Stimulated activated naive CD8-positive, alpha-beta T cell treated with anti-CD3 and anti-CD28 coated beads, Interleukin-15, Interleukin-2, amounts not matched to agents 100 U/mL and 50 U/mL, for 24 hours (primary cell): ENCODE measurements around the gene JARID2.

Experiments used
- ATAC-seq: fragments of 150-1000 bp; cut with Tn5 transposase; one replicate; pipeline ENCODE4 v1.10.0; 2021
- DNase-seq: peaks from one replicate; pipeline ENCODE4 v3.0.0; 2021

Gene JARID2

DNA sequence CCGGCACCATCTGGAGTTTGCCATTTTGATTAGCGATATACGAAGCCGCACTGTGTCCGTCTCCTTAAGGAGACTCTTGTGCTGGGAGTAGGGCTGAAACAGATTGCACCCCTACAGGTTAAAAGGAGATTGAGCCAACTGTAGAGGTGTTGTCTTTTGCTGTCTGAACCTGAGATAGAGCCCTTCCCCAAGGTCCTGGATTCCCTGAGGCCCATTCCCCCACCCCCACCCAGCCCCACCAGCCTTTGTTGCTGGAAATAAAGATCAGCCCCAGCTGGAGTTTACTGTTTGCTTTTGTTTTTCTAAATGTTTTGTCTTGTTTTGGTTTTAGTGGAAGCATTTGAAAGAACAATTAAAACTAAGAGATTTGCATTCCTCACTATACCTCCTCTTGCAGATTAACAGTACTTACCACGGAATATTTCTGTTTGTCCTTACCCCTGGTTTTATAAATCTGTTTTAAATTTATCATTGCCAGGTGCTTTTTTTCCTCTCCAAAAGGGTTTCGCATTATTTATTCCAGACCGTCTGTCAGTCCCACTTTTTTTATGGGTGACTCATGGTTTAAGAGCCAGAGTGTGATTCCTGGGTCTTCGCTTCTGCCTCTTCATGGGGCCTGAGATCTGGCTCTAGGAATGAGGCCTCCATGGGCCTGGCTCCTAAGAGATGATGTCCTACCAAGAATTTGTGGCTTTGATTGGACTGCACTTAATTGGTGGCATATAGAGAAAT lies 247.7 kb downstream of the JARID2 start:
- no peak for DNase-seq
- ATAC-seq: no peak

DNA sequence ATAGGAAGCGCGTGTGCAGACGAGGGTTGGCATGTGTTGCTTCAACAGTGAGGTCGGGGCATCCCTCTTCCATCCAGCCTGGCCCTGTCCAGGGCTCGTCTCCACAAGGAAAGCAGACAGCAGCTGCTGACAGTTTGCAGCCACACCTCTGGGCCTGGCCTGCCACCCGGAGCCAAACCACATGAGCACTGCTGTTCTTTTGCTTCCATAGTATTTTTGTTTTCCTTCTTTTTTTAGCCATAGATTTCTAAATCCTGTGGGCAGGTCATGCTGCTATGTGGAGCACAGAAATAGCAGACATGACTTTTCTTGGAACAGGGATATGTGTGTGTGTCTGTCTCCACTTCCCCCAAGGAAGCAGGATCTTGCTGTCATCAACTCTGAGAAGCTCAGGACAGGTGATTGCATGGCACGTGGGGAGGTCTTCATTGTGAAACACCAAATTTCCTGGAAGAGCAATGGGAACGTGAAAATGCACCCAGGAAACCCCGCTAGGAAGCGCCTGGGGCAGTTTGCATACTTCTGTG lies 249.6 kb downstream of the JARID2 start:
- DNase-seq (no peak), ATAC-seq (no peak)

DNA sequence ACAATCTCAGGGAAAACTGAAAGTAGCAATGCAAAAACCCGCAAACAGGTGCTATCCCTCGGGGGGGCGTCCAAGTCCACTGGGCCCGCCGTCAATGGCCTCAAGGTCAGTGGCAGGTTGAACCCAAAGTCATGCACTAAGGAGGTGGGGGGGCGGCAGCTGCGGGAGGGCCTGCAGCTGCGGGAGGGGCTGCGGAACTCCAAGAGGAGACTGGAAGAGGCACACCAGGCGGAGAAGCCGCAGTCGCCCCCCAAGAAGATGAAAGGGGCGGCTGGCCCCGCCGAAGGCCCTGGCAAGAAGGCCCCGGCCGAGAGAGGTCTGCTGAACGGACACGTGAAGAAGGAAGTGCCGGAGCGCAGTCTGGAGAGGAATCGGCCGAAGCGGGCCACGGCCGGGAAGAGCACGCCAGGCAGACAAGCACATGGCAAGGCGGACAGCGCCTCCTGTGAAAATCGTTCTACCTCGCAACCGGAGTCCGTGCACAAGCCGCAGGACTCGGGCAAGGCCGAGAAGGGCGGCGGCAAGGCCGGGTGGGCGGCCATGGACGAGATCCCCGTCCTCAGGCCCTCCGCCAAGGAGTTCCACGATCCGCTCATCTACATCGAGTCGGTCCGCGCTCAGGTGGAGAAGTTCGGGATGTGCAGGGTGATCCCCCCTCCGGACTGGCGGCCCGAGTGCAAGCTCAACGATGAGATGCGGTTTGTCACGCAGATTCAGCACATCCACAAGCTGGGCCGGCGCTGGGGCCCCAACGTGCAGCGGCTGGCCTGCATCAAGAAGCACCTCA lies 250.7 kb downstream of the JARID2 start:
- no peak for ATAC-seq

DNA sequence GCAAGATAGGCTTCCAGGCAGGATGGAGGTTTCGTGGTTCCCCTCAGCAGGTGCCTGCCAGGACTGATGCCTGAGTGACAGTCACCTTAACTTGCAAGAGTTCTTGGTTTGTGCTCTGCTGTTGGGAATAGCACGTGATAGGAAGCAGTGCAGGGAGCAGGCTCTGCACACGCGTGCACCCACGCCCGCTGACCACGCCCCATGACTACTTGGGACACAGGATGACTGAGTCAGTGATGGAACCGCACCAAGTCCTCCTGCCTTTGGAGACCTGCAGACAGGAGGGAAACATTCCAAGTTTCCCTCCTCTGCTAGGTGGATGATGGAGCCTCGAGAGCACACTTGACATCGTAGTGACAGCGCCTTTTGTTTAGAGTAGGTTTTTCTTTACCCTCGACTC lies 252.8 kb downstream of the JARID2 start:
- no peak for ATAC-seq

More for the DNA sequence above, 250.7 kb downstream of the JARID2 start:
- no peak for DNase-seq

DNA sequence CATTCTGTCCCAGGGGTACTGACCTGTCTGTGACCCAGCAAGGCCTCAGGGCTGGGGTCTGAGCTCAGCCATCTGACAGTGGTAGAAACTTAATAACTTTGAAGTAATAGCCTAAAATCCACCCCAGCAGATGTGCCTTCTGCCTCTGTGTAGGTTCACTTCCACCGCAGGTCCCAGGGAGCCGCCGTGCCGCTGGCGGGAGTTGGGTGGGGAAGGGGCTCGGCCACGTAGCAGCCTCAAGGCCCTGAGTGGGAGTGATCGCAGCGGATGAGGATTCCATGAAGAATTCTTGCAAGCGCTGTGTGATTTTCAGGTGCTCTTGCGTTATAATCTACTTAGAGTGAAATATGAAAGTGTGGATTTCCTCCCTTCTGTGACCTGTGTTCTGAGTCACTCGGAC lies 253.3 kb downstream of the JARID2 start:
- no peak for DNase-seq

More for the DNA sequence above, 252.8 kb downstream of the JARID2 start:
- no peak for DNase-seq

DNA sequence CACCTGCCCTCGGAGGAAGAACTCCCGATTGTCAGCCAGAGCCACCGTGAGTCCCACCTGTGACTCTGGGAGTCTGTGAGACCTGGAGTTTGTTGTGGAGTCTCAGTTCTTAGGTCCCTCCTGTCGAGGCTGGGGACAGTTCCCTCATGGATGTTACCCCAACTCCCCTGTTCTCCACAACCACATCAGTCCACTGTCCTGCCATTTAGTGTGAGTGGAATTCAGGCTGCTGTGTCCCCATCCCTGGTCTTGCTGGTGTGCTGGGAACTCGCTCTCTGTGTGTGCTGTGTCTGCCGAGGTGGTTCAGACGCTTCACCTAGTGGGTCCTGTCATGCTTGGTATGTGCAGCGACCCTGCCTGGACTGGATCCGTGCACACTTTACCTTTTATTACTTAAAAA lies 253.7 kb downstream of the JARID2 start:
- ATAC-seq (no peak), DNase-seq (no peak)

More for the DNA sequence above, 253.3 kb downstream of the JARID2 start:
- ATAC-seq: no peak

DNA sequence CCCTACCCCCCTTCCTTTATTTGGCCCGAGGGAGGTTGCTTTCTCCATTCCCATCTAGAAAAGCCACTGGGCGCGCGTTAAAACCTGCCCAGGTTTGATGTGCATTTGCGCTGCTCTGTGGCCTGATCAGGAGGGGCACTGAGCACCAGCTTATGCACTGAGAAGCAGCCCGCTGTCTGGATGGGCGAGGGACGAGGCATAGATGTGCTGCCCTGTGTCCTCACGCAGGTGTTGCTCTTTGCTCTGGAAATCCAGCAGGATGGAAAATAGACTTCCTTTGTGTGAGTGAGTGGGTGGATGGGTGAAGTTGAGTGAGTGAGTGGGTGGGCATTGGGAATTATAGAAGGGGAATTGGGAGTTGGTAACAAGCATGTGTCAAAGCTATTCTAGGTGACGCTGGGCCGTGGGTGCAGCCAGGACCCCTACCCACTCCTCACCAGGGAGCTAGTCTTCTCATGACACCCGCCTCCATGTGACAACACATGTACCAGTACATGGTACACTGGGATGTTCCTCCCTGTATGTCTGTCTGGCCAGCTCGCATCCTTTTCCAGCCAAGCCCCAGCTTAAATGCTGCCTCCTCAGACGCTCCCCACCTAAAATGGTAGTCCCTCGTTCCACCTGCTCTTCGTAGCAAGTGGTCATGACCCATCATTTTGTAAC lies 254.3 kb downstream of the JARID2 start:
- DNase-seq (no peak), ATAC-seq (no peak)

DNA sequence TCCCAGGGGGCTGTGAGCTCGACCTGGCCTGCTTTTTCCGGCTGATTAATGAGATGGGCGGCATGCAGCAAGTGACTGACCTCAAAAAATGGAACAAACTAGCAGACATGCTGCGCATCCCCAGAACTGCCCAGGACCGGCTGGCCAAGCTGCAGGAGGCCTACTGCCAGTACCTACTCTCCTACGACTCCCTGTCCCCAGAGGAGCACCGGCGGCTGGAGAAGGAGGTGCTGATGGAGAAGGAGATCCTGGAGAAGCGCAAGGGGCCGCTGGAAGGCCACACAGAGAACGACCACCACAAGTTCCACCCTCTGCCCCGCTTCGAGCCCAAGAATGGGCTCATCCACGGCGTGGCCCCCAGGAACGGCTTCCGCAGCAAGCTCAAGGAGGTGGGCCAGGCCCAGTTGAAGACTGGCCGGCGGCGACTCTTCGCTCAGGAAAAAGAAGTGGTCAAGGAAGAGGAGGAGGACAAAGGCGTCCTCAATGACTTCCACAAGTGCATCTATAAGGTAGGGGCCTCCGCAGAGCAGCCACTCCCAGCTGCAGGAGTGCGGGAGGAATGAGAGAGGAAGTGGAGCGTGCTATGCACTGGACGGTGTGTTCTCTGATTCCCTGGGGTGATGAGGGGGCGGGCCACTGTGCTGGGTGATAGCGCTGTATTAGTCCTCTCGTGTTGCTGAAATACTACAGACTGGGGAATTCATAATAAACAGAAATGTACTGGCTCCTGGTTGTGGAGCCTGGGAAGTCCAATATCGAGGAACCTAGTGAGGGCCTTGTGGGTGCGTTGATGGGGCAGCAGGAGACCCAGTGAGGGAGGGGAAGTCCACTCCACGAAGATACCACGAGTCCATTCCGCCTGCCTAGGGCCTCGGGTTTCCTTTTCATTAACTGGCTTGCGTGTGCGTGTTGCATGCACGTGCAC lies 255.3 kb downstream of the JARID2 start:
- ATAC-seq: no peak
- DNase-seq: no peak

DNA sequence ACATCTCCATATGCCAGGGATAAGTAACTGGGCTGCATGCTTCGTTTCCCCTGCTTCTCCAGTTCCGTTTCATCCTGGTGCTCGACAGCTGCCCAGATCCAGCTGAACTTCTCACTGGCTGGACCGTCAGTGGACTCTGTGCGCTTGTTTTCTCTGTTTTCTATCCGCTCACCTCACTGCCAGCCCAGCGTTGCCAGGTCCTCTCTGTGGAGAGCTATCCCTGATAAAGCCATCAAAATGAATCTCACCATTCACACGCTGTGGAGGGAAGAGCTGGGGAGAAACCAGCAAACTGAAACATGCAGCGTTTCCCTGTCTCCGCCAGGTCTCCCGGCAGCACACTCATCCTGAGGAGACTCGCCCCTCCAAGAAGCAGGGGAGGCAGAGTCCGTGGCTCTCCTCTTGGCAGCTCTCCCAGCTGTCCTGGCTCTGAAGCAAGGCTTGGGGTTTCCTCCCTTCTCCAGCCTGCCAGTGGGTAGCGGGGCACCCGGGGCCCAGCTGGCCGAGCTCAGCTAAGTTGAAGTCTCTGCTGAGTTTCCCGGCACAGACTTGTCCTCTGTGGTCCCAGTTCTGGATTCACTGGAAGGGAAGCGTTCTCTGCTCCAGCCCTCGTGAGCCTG lies 256.1 kb downstream of the JARID2 start:
- DNase-seq (no peak), ATAC-seq (no peak)

DNA sequence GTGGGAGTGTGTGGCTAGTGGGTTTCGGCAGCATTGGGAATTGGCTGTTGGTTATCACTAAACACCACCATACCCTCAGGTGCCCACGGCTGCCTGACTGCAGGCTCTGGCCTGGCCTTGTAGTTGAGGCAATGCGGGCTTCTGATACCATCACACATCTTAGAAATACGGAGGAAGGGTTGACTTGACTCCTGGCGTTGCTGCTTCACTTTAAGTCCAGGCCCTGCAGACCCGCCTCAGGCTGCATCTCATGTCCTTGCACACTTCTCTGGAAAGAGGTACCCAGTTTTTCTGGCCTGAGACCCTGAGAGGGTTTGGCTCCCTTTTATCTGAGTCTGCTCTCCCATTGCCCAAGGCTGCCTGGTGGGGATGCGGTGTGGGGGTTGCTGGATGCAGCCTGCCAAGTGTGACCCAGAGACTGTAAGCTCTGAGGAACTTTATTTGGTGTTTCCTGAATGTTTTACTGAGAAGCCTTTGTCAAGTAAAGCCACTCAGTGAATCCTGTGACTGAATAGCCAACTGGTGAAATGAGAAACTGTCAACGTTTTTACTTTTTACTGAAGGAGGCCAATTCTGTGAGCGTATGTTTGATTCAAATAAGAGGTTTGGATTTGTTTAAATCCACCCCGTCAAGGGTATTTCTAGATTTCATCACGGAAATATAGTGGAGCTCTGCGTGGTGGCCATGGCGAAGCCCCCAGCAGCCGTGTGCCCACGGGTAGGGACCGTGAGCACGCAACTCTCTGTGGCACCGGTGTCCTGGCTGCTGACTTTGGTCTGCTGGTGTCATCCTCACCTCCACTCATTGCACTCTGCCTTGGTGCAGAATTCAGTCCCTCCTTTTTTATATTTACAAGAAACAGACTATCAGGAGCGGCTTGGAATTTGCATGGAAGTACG lies 256.8 kb downstream of the JARID2 start:
- no peak for ATAC-seq

DNA sequence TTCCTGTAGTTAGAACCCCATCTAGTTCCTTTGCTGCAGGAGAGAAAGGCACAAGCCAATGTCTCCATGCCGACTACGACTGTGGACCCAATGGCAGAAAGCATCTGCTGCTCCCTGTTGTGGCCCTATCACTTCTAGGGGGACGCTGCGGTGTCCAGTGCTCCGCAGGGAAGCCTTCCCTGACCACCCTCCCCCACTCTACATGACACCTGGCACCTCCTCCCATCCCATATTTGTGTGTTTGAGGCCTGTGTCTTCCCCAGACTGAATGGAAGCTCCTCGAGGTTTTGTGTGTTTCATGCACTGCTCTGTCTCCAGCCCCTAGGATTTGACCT lies 257.4 kb downstream of the JARID2 start:
- ATAC-seq (no peak), DNase-seq (no peak)

More for the DNA sequence above, 256.8 kb downstream of the JARID2 start:
- DNase-seq: no peak

DNA sequence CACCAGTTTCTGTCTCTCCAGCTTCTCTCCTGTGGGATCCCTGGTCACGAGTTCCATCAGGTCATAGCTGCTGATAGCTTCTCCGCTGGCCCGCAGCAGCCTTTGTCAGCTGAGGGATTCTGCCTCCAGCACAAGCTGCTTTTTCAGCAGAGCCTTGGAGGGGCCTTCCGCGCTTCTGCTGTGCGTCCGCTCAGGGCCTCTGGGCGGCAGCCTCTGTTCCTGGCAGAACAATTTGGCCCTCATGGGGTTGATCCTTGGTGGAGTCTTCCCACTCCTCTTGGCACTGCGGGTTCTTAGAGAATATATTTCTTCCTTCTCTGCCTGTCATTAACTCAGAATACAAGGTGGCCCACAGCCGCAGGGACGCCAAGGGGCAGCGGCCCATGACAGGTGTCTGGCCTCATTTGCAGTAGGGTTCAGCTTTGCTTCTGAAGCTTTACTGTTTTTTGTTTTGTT lies 258.2 kb downstream of the JARID2 start:
- DNase-seq (no peak), ATAC-seq (no peak)

DNA sequence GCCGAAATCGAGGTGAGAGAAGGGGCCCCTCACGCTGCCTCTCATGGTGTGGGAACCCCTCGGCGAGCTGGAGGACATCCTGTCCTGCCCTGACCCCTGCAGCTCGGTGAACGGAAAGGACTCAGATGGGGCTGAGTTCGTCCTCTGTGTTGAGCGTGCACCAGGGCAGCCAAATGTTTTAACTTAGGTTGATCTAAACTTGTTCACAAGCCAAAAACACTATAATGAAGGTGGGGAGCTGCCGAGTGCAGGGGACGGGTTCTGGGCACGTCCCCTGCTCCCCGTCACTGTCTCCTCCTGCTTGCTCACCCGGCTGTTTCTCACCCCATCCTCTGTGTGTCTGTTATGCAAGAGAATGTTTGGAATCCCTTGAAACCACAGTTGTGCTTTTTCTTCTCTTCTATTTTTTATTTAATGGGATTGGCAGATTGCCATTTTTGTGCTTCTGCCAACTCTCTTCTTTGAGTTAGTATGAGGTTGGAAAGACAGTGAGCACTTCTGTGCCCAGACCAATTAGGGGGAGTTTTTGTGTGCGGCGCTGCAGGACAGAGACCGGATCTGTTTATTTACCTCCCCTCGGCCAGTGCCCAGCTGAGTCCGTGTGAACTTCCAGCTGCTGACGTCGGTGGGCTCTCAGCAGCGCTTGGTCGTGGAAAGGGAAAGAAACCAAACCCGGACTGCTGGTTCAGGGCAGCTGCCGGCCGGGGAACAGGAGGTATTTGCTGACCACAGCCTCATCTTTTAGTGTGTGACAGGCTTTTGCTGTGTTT lies 258.9 kb downstream of the JARID2 start:
- ATAC-seq: no peak
- no peak for DNase-seq

DNA sequence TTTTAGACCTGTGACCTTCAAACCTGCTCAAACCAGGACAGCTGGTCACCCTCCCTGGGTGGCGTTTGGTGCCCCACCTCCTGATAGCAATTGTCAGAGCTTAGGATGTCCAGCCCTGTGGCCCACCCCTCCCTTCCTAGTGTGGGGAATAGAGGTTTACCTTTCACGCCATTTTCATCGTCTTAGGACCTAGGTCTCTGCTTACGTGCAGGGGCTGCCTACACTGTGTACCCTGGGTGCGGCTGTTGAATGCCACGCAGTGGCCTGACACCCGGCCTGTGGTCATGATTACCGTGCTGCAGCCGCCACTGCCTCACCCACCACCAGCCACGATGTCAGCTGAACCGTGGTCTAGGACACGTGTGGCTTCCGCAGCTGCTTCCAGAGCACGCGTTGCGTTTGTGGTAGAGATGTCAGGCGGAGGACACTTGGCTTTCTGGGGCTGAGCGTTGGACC lies 259.6 kb downstream of the JARID2 start:
- ATAC-seq (no peak), DNase-seq (no peak)

DNA sequence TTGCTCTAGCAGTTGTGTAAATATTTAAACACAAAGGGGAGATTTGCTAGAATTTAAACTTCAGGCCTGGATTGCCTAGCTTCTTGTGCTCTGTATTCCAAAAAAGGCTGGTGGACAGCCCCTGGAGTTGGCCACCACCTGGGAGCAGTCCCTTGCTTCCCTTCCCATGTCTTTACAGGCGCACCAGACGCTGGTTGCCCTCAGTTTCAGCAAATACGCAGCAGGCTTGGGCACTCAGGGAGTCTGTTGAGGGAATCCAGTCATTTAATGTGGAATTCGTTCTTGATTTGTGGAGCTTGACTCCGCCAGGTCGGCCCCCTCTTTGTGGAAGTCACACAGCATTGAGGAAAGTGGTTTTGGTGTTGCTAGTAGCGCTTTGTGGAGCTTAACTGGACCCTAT lies 260.2 kb downstream of the JARID2 start:
- ATAC-seq: no peak
- DNase-seq: no peak

DNA sequence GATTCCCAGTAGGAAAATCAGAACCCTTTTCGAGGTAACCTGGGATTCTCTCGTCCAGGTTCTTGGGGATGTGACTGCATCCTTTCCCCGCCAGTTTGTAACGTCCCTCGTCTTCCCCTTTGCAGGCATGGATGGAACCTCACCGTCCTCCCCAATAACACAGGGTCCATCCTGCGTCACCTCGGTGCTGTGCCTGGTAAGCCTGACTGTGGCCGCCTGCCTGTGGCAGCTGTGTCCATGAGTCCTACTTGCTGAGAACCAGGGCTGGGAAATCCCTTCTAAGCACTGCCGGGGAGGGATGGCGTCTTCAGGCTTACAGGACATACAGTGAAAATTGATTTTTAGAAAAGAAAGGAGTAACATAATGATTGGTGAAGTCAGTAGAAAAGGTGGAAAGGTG lies 261.4 kb downstream of the JARID2 start:
- ATAC-seq (no peak), DNase-seq (no peak)

DNA sequence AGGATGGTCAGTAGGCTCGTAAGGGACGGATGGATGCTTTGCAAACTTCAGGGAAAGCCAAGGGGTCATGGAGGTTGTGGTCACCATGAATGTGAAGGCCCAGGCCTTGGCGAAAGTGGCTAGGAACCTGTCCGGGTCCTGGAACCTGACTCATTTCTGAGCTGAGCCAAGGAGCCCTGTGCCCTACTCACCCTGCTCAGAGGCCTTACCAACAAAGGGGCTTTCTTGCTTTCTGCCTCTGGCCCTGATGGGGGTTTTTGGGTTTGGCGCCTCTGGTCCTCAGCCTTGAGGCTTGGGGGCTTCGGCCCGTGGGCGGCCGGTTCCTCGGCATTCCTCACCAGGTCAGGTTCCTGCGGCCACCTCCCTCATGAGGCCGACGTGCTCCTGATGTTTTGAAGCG lies 261.9 kb downstream of the JARID2 start:
- no peak for ATAC-seq
- DNase-seq: no peak

DNA sequence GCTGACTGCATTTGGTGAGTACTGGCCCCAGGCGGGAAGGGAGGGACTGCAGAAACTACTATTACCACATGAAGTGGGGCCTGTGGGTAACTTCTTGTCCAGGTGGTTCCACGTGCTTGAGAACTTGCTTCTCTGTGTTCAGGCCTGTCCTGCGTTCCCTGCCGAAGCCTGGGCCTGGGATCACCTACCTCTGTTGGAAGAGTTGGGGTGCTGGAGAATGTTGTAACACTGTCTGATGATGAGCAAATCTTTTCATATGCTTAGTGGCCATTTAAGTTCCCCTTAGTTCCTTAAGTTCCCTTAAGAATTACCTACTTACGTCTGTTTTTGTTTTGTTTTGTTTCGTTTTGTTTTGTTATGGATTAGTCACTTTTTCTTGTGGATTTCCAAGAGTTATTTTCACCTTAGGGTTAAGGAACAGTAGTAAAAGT lies 262.6 kb downstream of the JARID2 start:
- ATAC-seq (no peak), DNase-seq (no peak)

DNA sequence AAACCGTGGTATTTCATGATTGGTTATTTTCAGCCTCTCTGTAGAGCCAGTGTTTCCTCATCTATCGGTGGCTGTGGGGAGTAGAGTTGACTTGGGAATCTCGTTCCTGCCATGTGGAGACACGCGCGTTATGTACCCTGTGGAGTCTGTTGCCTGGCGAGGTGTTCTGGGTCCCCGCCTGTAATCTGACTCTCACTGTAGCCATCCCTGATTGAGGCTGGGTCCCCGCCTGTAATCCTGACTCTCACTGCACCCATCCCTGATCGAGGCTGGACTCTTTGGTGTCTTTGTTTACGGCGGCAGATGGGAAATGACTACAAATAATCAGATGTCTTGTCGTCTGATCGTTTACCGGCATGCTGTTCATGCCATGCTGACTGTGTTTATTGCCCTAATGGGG lies 263.1 kb downstream of the JARID2 start:
- DNase-seq (no peak), ATAC-seq (no peak)
